IPS-15b (cell line): ENCODE data around the gene DACT2.

Experiments used
- H3K27me3 ChIP-seq: one replicate; pipeline ENCODE4 v1.6.1; 2013; ENCODE audit warnings: low read length; ENCODE audit not compliant: control insufficient read depth, insufficient read depth
- H3K36me3 ChIP-seq: one replicate; pipeline ENCODE4 v1.6.1; 2013; ENCODE audit warnings: low read length; ENCODE audit not compliant: control insufficient read depth, insufficient read depth
- H3K4me1 ChIP-seq: one replicate; pipeline ENCODE4 v1.6.1; 2013; ENCODE audit warnings: mild to moderate bottlenecking, low read length; ENCODE audit not compliant: control insufficient read depth, insufficient read depth
- H3K4me3 ChIP-seq: one replicate; pipeline ENCODE4 v1.5.1; 2013; ENCODE audit warnings: low read depth, low read length
- H3K9ac ChIP-seq: one replicate; pipeline ENCODE4 v1.6.1; 2013; ENCODE audit warnings: low read depth, mild to moderate bottlenecking, low read length
- H3K9me3 ChIP-seq: one replicate; pipeline ENCODE4 v1.6.1; 2013; ENCODE audit warnings: mild to moderate bottlenecking, low read length; ENCODE audit not compliant: control insufficient read depth, insufficient read depth

DACT2 gene

GRCh38 chr6:168347053-168347452 is 27.5 kb upstream of the DACT2 start:
- H3K36me3 ChIP-seq: no peaks in the 10 kb centered on the region
- H3K4me1 ChIP-seq: no peaks in the 10 kb centered on the region
- H3K9me3 ChIP-seq: no peaks in the 10 kb centered on the region
- no peaks in the 10 kb centered on the region for H3K27me3 ChIP-seq
- H3K9ac ChIP-seq: no peak overlapping the region
- H3K4me3 ChIP-seq: no peak overlapping the region

GRCh38 chr6:168345896-168346754 is 26.5 kb upstream of the DACT2 start:
- H3K4me1 ChIP-seq: no peaks in the 10 kb centered on the region
- H3K36me3 ChIP-seq: no peaks in the 10 kb centered on the region
- no peaks in the 10 kb centered on the region for H3K27me3 ChIP-seq
- no peak overlapping the region for H3K9ac ChIP-seq
- no peak overlapping the region for H3K4me3 ChIP-seq
- no peaks in the 10 kb centered on the region for H3K9me3 ChIP-seq

DNA sequence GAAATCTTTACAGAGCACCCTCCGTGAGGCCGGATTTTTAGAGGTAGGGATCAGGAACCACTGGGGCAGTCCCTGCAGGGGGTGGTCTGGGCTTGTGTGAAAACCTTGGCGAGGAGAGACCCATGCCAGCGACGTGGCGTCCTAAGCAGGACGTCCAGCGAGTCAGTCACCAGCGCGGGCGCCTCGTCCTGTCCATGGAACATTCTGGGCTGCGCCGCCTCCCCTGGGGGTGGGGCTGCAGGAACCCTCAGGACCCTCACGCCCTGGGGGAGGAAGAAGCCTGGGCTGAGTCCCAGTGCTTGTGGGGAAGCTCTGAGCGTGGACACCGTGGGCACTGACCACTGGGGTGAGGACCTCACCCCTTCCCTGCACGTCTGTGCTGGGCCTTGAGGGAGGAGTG is 25.7 kb upstream of the DACT2 start:
- Histone ChIP-seq H3K36me3 (no peaks in the 10 kb centered on the region), H3K9me3 (no peaks in the 10 kb centered on the region), H3K27me3 (no peaks in the 10 kb centered on the region), H3K9ac (no peak overlapping the region), H3K4me3 (no peak overlapping the region), H3K4me1 (no peaks in the 10 kb centered on the region)

DNA sequence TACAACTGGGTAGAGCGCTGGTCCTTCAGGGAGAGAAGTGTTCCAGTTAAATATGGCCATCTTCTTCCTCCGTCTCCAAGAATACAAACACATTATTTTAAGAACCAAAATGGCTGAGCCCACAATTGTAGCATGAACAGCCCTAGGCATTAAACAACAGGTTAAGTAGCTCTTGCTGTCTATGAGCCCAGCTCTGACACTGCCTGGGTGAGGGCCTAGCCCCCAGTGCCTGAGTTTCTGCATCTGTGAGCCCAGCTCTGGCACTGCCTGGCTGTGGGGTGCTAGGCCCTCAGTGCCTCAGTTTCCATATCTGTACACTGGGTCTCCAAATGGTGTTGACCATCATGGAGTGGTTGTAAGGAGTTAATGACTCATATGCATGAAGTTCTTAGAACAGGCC is 24.8 kb upstream of the DACT2 start:
- H3K9me3 ChIP-seq: no peaks in the 10 kb centered on the region
- H3K36me3 ChIP-seq: no peaks in the 10 kb centered on the region
- no peaks in the 10 kb centered on the region for H3K27me3 ChIP-seq
- H3K4me1 ChIP-seq: no peaks in the 10 kb centered on the region
- H3K4me3 ChIP-seq: no peak overlapping the region
- H3K9ac ChIP-seq: no peak overlapping the region

DNA sequence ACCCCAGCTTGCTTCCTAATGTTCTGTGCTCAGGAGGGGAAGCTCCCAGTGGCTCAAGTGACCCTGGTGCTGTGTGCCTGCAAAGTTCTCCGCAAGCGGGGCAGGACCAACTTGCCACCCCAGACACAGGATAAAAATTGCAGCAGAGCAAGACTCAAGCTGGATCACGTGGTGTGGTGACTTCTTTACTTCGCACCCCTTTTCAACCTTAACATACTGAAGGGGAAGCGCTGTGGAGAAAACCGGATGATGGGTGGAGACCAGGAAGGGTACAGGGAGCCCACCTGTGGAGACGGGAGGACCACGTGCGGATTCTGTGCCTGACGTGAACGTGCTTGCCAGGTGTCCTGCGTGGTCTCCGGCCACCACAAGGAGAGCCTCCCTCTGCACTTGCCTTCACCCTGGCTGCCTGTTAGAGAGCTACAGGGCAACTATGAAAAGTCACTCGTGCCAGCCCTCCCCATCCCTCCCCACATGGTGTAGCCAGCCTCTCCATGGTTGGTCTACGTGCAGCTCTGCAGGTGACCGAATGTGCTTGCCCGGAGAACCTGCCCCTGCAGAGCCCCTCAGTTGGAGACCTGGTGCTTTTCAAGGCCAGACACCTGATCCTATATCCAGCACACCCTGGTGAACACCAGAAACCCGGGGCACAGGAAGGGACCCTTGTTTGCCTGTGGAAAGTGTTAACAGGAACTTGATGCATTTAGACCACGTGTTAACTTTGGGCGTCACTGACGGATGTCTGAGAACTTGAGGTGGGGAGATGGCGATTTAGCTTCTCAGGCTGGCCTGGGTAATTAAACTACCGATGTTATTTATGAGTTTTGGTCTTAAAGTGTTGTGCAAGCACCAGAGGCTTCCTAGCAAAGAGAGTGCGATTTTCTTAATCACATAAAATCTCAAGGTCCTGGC is 23.9 kb upstream of the DACT2 start:
- no peak overlapping the region for H3K9ac ChIP-seq
- no peaks in the 10 kb centered on the region for H3K9me3 ChIP-seq
- H3K4me1 ChIP-seq: no peaks in the 10 kb centered on the region
- no peaks in the 10 kb centered on the region for H3K36me3 ChIP-seq
- no peak overlapping the region for H3K4me3 ChIP-seq
- H3K27me3 ChIP-seq: no peaks in the 10 kb centered on the region

DNA sequence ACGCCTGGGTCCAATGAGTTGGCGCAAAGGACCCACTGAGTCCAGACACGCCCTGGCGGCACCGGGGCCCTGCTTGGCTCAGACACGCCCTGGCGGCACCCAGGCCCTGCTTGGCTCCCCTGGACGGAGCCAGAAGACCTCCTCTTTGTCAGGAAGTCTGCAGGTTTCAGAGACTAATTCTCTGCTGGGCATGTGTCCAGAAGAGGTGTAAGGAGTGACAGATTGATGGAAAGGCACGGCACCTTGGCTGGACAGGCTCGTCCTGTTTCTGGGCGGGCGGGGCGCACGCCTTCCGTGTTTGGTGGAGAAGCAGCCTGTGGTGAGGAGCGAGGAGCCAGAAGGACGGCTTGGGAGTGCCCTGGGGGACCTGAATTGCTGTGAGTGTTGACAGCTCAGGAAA is 23.1 kb upstream of the DACT2 start:
- Histone ChIP-seq H3K27me3 (no peaks in the 10 kb centered on the region), H3K36me3 (no peaks in the 10 kb centered on the region), H3K9ac (no peak overlapping the region), H3K9me3 (no peaks in the 10 kb centered on the region), H3K4me1 (no peaks in the 10 kb centered on the region), H3K4me3 (no peak overlapping the region)

DNA sequence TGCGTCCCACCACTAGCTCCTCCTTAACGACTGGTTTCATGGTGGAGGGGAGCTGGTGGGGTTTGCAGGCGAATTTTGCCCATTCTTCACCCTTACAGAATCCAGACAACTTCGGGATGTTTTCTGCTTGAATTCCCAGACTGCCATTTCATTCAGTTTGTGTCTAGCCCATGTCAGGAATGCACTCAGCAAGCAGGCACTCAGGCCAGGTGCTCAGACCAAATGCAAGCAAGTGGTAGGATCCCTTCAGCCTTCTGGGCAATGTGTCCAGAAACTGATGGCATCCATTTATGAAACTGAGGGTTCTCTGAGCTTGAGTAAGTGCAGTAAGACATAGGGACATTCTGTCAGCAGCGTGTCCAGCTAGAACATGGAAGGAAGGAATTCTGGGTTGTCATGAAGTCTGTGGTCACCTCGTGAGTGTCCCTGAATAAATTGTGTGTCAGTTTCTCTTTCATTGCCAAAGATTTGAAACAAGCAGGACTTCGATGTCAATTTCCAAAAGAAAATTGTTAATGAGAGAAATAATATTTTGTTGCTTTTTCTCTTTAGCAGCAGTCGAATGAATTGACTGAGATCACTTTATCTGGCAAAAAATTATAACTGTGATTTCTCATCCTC is 21.8 kb upstream of the DACT2 start:
- H3K9ac ChIP-seq: no peak overlapping the region
- no peaks in the 10 kb centered on the region for H3K9me3 ChIP-seq
- H3K4me3 ChIP-seq: no peak overlapping the region
- H3K27me3 ChIP-seq: no peaks in the 10 kb centered on the region
- no peaks in the 10 kb centered on the region for H3K36me3 ChIP-seq
- H3K4me1 ChIP-seq: no peaks in the 10 kb centered on the region

DNA sequence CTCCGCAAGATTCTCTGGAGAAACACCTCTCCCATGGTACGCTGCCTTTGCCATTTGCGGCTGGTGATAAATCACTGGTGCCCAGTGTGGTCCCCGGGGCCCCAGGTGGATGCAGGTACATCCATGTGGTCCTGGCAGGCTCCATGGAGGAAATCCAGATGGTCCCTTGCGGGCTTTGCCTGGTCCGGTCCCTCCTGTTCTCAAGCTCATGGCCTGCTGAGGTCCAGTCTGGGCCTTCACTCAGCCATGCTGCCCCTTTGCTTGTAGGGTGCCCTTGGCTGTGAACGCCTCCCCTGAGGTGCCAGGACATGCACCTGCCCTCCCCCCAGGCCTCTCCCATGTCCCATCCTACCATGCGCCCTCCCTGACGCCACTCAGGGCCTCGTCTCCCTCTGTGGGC is 21.2 kb upstream of the DACT2 start:
- H3K36me3 ChIP-seq: no peaks in the 10 kb centered on the region
- H3K4me3 ChIP-seq: no peak overlapping the region
- no peaks in the 10 kb centered on the region for H3K27me3 ChIP-seq
- no peaks in the 10 kb centered on the region for H3K9me3 ChIP-seq
- H3K9ac ChIP-seq: no peak overlapping the region
- H3K4me1 ChIP-seq: no peaks in the 10 kb centered on the region

DNA sequence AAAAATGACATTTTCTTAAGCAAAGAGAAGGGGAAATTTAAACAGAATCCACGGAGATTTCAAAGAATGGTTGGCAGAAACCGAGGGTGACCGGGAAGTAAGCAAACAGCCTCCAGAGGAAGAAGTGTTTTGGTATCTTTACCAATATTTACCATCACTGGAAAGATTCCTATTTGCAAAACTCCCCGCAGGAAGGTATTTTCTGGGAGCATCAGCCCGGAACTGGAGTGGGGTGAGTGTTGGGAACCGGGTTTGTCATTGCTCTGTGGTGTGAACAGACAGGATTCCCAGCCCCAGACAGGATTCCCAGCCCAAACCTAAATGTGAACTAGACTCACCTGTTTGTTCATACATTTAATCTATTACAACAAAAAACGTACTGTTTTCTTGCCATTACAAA is 19.2 kb upstream of the DACT2 start:
- Histone ChIP-seq H3K9ac (no peak overlapping the region), H3K4me1 (no peaks in the 10 kb centered on the region), H3K9me3 (no peaks in the 10 kb centered on the region), H3K27me3 (no peaks in the 10 kb centered on the region), H3K4me3 (no peak overlapping the region), H3K36me3 (no peaks in the 10 kb centered on the region)

- Histone ChIP-seq H3K4me3 (no peak overlapping the region), H3K4me1 (peaks cover 3% of the 10 kb centered on the region)
Measured at GRCh38 chr6:168336967-168337366, 17.4 kb upstream of the DACT2 start.

DNA sequence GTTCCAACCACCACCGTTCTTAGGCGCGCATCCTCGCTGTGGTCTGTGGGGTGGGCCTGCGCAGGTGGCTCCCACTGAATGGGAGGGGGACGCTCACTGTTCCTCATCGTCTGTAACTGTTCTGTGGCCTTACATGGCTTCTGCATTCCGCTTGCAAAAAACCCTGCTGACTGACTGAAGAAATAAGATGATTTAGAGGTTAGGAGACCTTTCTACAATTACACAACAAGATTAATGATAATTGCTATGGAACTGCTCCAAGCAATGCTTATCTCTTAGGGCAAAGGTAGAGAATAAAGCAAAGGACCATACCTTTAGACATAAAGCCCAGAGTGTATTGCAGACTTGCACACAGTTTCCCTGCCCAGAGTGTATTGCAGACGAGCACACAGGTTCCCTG is 14.4 kb upstream of the DACT2 start:
- no peak overlapping the region for H3K9ac ChIP-seq
- H3K4me3 ChIP-seq: no peak overlapping the region
- peaks cover 5% of the 10 kb centered on the region for H3K4me1 ChIP-seq
- H3K27me3 ChIP-seq: no peaks in the 10 kb centered on the region
- H3K36me3 ChIP-seq: no peaks in the 10 kb centered on the region
- H3K9me3 ChIP-seq: no peaks in the 10 kb centered on the region

More at GRCh38 chr6:168336967-168337366, 17.4 kb upstream of the DACT2 start:
- Histone ChIP-seq H3K36me3 (no peaks in the 10 kb centered on the region), H3K27me3 (no peaks in the 10 kb centered on the region), H3K9me3 (no peaks in the 10 kb centered on the region), H3K9ac (no peak overlapping the region)
